ENCODE results near the gene ADAMTSL5. TPM values are rescaled to one million over a fixed set of nuclear protein-coding genes. Genes with fewer than 3 reads are reported as not detected.

ADAMTSL5 gene
- polyA plus RNA-seq, 1 donor from 2014 or later = not detected

GRCh38 chr19:1514986-1515721 lies 2.3 kb upstream of the ADAMTSL5 start:
- Histone ChIP-seq H3K4me3 (ENCODE audit: low read length) (no peak overlapping the region), H3K9me2 (ENCODE audit: insufficient read depth, low read length) (no peaks in the 10 kb centered on the region), H3K27ac (ENCODE audit: low read length) (no peak overlapping the region), H3F3A (ENCODE audit: insufficient read depth, low read length, poor library complexity, severe bottlenecking) (no peaks in the 10 kb centered on the region), H2AFZ (ENCODE audit: low read depth, low read length) (no peak overlapping the region), H3K27me3 (ENCODE audit: insufficient read depth, low read depth, low read length) (peaks cover 22% of the 10 kb centered on the region), H3K4me2 (ENCODE audit: low read length) (no peak overlapping the region), H3K79me2 (replicated peaks; ENCODE audit: insufficient read depth, low read length) (no peaks in the 10 kb centered on the region), H3K9me3 (ENCODE audit: low read length) (no peaks in the 10 kb centered on the region), H3K36me3 (ENCODE audit: insufficient read depth, low read length) (no peaks in the 10 kb centered on the region), H3K9ac (ENCODE audit: low read length) (no peak overlapping the region), H4K20me1 (ENCODE audit: insufficient read depth) (no peaks in the 10 kb centered on the region)
- TF ChIP-seq EZH2 (IDR thresholded peaks at IDR 0.05; ENCODE audit: borderline replicate concordance, insufficient read depth, low read length, poor library complexity, severe bottlenecking) (no peak), RAD21 (conservative IDR thresholded peaks at IDR 0.05) (no peak), CTCF (IDR thresholded peaks at IDR 0.05; ENCODE audit: poor library complexity, severe bottlenecking) (no peak), POLR2AphosphoS5 (IDR thresholded peaks at IDR 0.05) (no peak), SMC3 (conservative IDR thresholded peaks at IDR 0.05; ENCODE audit: poor library complexity) (no peak), EP300 (conservative IDR thresholded peaks at IDR 0.05; ENCODE audit: poor library complexity, severe bottlenecking) (no peak), TAF1 (IDR thresholded peaks at IDR 0.05; ENCODE audit: low read depth) (no peak), REST (IDR thresholded peaks at IDR 0.05; ENCODE audit: borderline replicate concordance) (no peak), MXI1 (conservative IDR thresholded peaks at IDR 0.05; ENCODE audit: poor library complexity, severe bottlenecking) (no peak)

GRCh38 chr19:1514295-1514661 lies 1.5 kb upstream of the ADAMTSL5 start:
- no peak overlapping the region for H2AFZ ChIP-seq (ENCODE audit: low read depth, low read length)
- TF ChIP-seq TAF1 (IDR thresholded peaks at IDR 0.05; ENCODE audit: low read depth) = no peak
- no peak for TF ChIP-seq CTCF (IDR thresholded peaks at IDR 0.05; ENCODE audit: poor library complexity, severe bottlenecking)
- TF ChIP-seq SMC3 (conservative IDR thresholded peaks at IDR 0.05; ENCODE audit: poor library complexity) = no peak
- no peak for TF ChIP-seq EZH2 (IDR thresholded peaks at IDR 0.05; ENCODE audit: borderline replicate concordance, insufficient read depth, low read length, poor library complexity, severe bottlenecking)
- TF ChIP-seq EP300 (conservative IDR thresholded peaks at IDR 0.05; ENCODE audit: poor library complexity, severe bottlenecking) = no peak
- no peak for TF ChIP-seq REST (IDR thresholded peaks at IDR 0.05; ENCODE audit: borderline replicate concordance)
- TF ChIP-seq RAD21 (conservative IDR thresholded peaks at IDR 0.05) = no peak
- H3K4me3 ChIP-seq (ENCODE audit: low read length) = no peak overlapping the region
- H3K36me3 ChIP-seq (ENCODE audit: insufficient read depth, low read length) = no peaks in the 10 kb centered on the region
- no peaks in the 10 kb centered on the region for H3K9me2 ChIP-seq (ENCODE audit: insufficient read depth, low read length)
- H3K79me2 ChIP-seq (replicated peaks; ENCODE audit: insufficient read depth, low read length) = no peaks in the 10 kb centered on the region
- peaks cover 22% of the 10 kb centered on the region for H3K27me3 ChIP-seq (ENCODE audit: insufficient read depth, low read depth, low read length)
- H3K9ac ChIP-seq (ENCODE audit: low read length) = no peak overlapping the region
- H3K9me3 ChIP-seq (ENCODE audit: low read length) = no peaks in the 10 kb centered on the region
- no peak overlapping the region for H3K4me2 ChIP-seq (ENCODE audit: low read length)
- H3K27ac ChIP-seq (ENCODE audit: low read length) = no peak overlapping the region
- no peaks in the 10 kb centered on the region for H3F3A ChIP-seq (ENCODE audit: insufficient read depth, low read length, poor library complexity, severe bottlenecking)
- H4K20me1 ChIP-seq (ENCODE audit: insufficient read depth) = no peaks in the 10 kb centered on the region

All from neural cell (in vitro differentiated cells).